ENCODE results near the gene ITPKB. TPM values are rescaled to one million over a fixed set of nuclear protein-coding genes. Genes with fewer than 3 reads are reported as not detected.
"Not testable (repeated sequence)": the region's sequence is repeated elsewhere in the genome, so short reads cannot be mapped to it uniquely, and the experiment has no call there.

The ITPKB gene
- total RNA-seq, 1 donor from 2014 or later = 9.8 TPM

- Mint-ChIP-seq H3K27me3 (peaks cover 5% of the 10 kb centered on the region), H3K4me3 (ENCODE audit: low read depth) (no peak overlapping the region), H3K27ac (no peak overlapping the region), H3K4me1 (ENCODE audit: low read depth) (peaks cover 3% of the 10 kb centered on the region), H3K36me3 (ENCODE audit: insufficient read depth) (no peaks in the 10 kb centered on the region), H3K9me3 (ENCODE audit: low read depth) (no peaks in the 10 kb centered on the region)
- DNase-seq (ENCODE audit: low spot score, unreplicated experiment) = no peak
- TF ChIP-seq CTCF (IDR thresholded peaks at IDR 0.05; ENCODE audit: unreplicated experiment) = no peak
Observed at GRCh38 chr1:226776975-226777374, 37.9 kb upstream of the ITPKB start.

- Mint-ChIP-seq H3K4me3 (ENCODE audit: low read depth) (no peak overlapping the region), H3K27ac (no peak overlapping the region), H3K36me3 (ENCODE audit: insufficient read depth) (no peaks in the 10 kb centered on the region), H3K4me1 (ENCODE audit: low read depth) (peaks cover 3% of the 10 kb centered on the region), H3K27me3 (peaks cover 2% of the 10 kb centered on the region), H3K9me3 (ENCODE audit: low read depth) (no peaks in the 10 kb centered on the region)
- no peak for TF ChIP-seq CTCF (IDR thresholded peaks at IDR 0.05; ENCODE audit: unreplicated experiment)
- no peak for DNase-seq (ENCODE audit: low spot score, unreplicated experiment)
Observed at GRCh38 chr1:226776066-226776465, 37.0 kb upstream of the ITPKB start.

GRCh38 chr1:226772446-226773139, 33.5 kb upstream of the ITPKB start:
- Mint-ChIP-seq H3K4me3 (ENCODE audit: low read depth) (no peak overlapping the region), H3K4me1 (ENCODE audit: low read depth) (no peaks in the 10 kb centered on the region), H3K9me3 (ENCODE audit: low read depth) (no peaks in the 10 kb centered on the region), H3K27ac (no peak overlapping the region), H3K36me3 (ENCODE audit: insufficient read depth) (no peaks in the 10 kb centered on the region), H3K27me3 (peaks cover 2% of the 10 kb centered on the region)
- DNase-seq (ENCODE audit: low spot score, unreplicated experiment) = no peak
- TF ChIP-seq CTCF (IDR thresholded peaks at IDR 0.05; ENCODE audit: unreplicated experiment) = no peak

- H3K27ac Mint-ChIP-seq; H3K4me1 Mint-ChIP-seq (ENCODE audit: low read depth); DNase-seq (ENCODE audit: low spot score, unreplicated experiment); H3K4me3 Mint-ChIP-seq (ENCODE audit: low read depth); H3K9me3 Mint-ChIP-seq (ENCODE audit: low read depth); H3K36me3 Mint-ChIP-seq (ENCODE audit: insufficient read depth): not testable (repeated sequence)
- H3K27me3 Mint-ChIP-seq = peaks cover 27% of the 10 kb centered on the region
Observed at GRCh38 chr1:226767170-226767569, 28.1 kb upstream of the ITPKB start.

GRCh38 chr1:226766565-226766964, 27.5 kb upstream of the ITPKB start:
- H3K9me3 Mint-ChIP-seq (ENCODE audit: low read depth) = no peaks in the 10 kb centered on the region
- no peak overlapping the region for H3K27ac Mint-ChIP-seq
- H3K27me3 Mint-ChIP-seq = peaks cover 27% of the 10 kb centered on the region
- no peaks in the 10 kb centered on the region for H3K36me3 Mint-ChIP-seq (ENCODE audit: insufficient read depth)
- DNase-seq (ENCODE audit: low spot score, unreplicated experiment) = no peak
- no peaks in the 10 kb centered on the region for H3K4me1 Mint-ChIP-seq (ENCODE audit: low read depth)
- no peak overlapping the region for H3K4me3 Mint-ChIP-seq (ENCODE audit: low read depth)
- no peak for TF ChIP-seq CTCF (IDR thresholded peaks at IDR 0.05; ENCODE audit: unreplicated experiment)

- H3K4me1 Mint-ChIP-seq (ENCODE audit: low read depth) = no peaks in the 10 kb centered on the region
- no peaks in the 10 kb centered on the region for H3K9me3 Mint-ChIP-seq (ENCODE audit: low read depth)
- TF ChIP-seq CTCF (IDR thresholded peaks at IDR 0.05; ENCODE audit: unreplicated experiment) = no peak
- no peak overlapping the region for H3K4me3 Mint-ChIP-seq (ENCODE audit: low read depth)
- no peak for DNase-seq (ENCODE audit: low spot score, unreplicated experiment)
- H3K36me3 Mint-ChIP-seq (ENCODE audit: insufficient read depth) = no peaks in the 10 kb centered on the region
- H3K27me3 Mint-ChIP-seq = peaks cover 27% of the 10 kb centered on the region
- H3K27ac Mint-ChIP-seq = no peak overlapping the region
Observed at GRCh38 chr1:226764533-226764932, 25.5 kb upstream of the ITPKB start.
